ENCODE measurements around the gene AK8.

- TF ChIP-seq L3MBTL2 (conservative IDR thresholded peaks at IDR 0.05) (no peak), SP1 (IDR thresholded peaks at IDR 0.05) (no peak), FOXM1 (IDR thresholded peaks at IDR 0.05; ENCODE audit: borderline replicate concordance) (no peak), TARDBP (IDR thresholded peaks at IDR 0.05) (no peak), FOXK2 (IDR thresholded peaks at IDR 0.05) (no peak), FOXA1 (IDR thresholded peaks at IDR 0.05) (no peak), HDGF (IDR thresholded peaks at IDR 0.05; ENCODE audit: borderline replicate concordance) (no peak), LEF1 (IDR thresholded peaks at IDR 0.05; ENCODE audit: borderline replicate concordance) (no peak), BHLHE40 (IDR thresholded peaks at IDR 0.05; ENCODE audit: borderline replicate concordance) (no peak), SUZ12 (IDR thresholded peaks at IDR 0.05) (no peak), ARNT (IDR thresholded peaks at IDR 0.05) (no peak), ELF4 (IDR thresholded peaks at IDR 0.05) (no peak), NFRKB (IDR thresholded peaks at IDR 0.05) (no peak)
- TF ChIP-seq, protein P1, sequence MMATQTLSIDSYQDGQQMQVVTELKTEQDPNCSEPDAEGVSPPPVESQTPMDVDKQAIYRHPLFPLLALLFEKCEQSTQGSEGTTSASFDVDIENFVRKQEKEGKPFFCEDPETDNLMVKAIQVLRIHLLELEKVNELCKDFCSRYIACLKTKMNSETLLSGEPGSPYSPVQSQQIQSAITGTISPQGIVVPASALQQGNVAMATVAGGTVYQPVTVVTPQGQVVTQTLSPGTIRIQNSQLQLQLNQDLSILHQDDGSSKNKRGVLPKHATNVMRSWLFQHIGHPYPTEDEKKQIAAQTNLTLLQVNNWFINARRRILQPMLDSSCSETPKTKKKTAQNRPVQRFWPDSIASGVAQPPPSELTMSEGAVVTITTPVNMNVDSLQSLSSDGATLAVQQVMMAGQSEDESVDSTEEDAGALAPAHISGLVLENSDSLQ (IDR thresholded peaks at IDR 0.05), result no peak
Observed at GRCh38 chr9:132798817-132799790, 79.0 kb downstream of the AK8 start.
